Cardiac fibroblast (primary cell): Measurements from ENCODE around the gene C6orf136.

Source experiments
- DNase-seq, 2 donors: peaks; one replicate each; pipeline versions ENCODE4 v3.0.0 to v3.0.0-alpha.2; 2010; ENCODE audit warnings: low read depth in 2 of 2
- H3K4me3 ChIP-seq, 2 donors: replicated peaks in 1 of 2; 1 replicate in 1 of 2; 2 replicates in 1 of 2; pipeline ENCODE4 v1.5.1; 2011; ENCODE audit warnings: low read depth in 2 of 2, low read length in 2 of 2, mild to moderate bottlenecking in 2 of 2, moderate library complexity in 1 of 2
- TF ChIP-seq, protein P1 (sequence below): IDR thresholded peaks from one replicate; pipeline ENCODE4 v1.5.1; 2011; ENCODE audit warnings: low read depth, mild to moderate bottlenecking, low read length, inconsistent platforms

C6orf136 gene

DNA sequence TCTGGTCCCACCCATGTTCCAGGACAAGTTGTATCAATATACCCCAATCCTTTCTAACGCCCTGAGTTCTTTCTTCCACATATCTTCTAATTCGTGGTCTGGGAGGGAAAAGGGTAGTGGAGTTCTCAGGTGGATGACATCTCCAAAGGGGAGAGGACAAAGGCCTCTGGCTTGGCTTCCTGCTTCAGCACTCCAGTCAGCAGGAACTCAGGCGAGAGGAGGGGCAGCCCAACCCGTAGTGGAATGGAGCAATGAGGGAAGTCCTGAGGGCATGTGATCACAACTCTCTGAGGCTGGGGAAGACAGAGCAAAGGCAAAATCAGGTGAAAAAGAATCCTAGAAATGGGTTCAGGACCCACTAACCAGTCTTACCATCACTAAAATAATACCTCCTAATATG, 53.4 kb downstream of the C6orf136 start:
- TF ChIP-seq, protein P1, sequence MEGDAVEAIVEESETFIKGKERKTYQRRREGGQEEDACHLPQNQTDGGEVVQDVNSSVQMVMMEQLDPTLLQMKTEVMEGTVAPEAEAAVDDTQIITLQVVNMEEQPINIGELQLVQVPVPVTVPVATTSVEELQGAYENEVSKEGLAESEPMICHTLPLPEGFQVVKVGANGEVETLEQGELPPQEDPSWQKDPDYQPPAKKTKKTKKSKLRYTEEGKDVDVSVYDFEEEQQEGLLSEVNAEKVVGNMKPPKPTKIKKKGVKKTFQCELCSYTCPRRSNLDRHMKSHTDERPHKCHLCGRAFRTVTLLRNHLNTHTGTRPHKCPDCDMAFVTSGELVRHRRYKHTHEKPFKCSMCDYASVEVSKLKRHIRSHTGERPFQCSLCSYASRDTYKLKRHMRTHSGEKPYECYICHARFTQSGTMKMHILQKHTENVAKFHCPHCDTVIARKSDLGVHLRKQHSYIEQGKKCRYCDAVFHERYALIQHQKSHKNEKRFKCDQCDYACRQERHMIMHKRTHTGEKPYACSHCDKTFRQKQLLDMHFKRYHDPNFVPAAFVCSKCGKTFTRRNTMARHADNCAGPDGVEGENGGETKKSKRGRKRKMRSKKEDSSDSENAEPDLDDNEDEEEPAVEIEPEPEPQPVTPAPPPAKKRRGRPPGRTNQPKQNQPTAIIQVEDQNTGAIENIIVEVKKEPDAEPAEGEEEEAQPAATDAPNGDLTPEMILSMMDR, result no peak
- no peak overlapping the region for H3K4me3 ChIP-seq
- no peak for DNase-seq
